WTC11 (cell line): Measurements from ENCODE around the gene SUPT4H1. TPM values are rescaled to one million over a fixed set of nuclear protein-coding genes. Genes with fewer than 3 reads are reported as not detected.

Experiments used
- ATAC-seq: fragments of 200-7000 bp; cut with Tn5 transposase; 2 replicates; pipeline ENCODE4 v1.10.0; 2021; ENCODE audit warnings: mild to moderate bottlenecking, moderate library complexity
- CTCF ChIA-PET: fragments of 300-600 bp; sonication (Branson Sonifier 250); formaldehyde crosslinking; loops from one replicate; lab custom pipeline; 2021; ENCODE audit warnings: antibody characterized with exemption; lab: Charles Lee
- POLR2A ChIA-PET: fragments of 350-600 bp; sonication (Branson Sonifier 250); formaldehyde crosslinking; loops from one replicate; lab custom pipeline; 2021; ENCODE audit warnings: antibody characterized with exemption; lab: Charles Lee
- DNase-seq: peaks from one replicate; pipeline ENCODE4 v3.0.0; 2021; ENCODE audit warnings: low spot score
- H3K27ac Mint-ChIP-seq: 2 replicates; pipeline ENCODE4 v1.8.0; 2021; ENCODE audit warnings: mixed read lengths
- H3K27me3 Mint-ChIP-seq: 2 replicates; pipeline ENCODE4 v1.8.0; 2021; ENCODE audit warnings: low read depth, mild to moderate bottlenecking, moderate library complexity, mixed read lengths
- H3K36me3 Mint-ChIP-seq: 2 replicates; pipeline ENCODE4 v1.8.0; 2021; ENCODE audit warnings: mixed read lengths
- H3K4me1 Mint-ChIP-seq: 2 replicates; pipeline ENCODE4 v1.8.0; 2022; ENCODE audit warnings: mixed read lengths
- H3K4me3 Mint-ChIP-seq: 2 replicates; pipeline ENCODE4 v1.8.0; 2021; ENCODE audit warnings: mild to moderate bottlenecking, moderate library complexity, mixed read lengths
- H3K9me3 Mint-ChIP-seq: 2 replicates; pipeline ENCODE4 v1.8.0; 2021; ENCODE audit warnings: mixed read lengths
- ATF1 ChIP-seq: sonication (generic); formaldehyde crosslinking; IDR thresholded peaks from 2 replicates; pipeline ENCODE4 v1.8.1; 2023; ENCODE audit warnings: mild to moderate bottlenecking, moderate library complexity, missing genetic modification reagents
- CBFB ChIP-seq: sonication (generic); formaldehyde crosslinking; IDR thresholded peaks from 2 replicates; pipeline ENCODE4 v1.8.1; 2022; ENCODE audit warnings: mild to moderate bottlenecking, low read depth, missing genetic modification reagents
- ELF4 ChIP-seq: sonication (generic); formaldehyde crosslinking; IDR thresholded peaks from 2 replicates; pipeline ENCODE4 v1.8.1; 2022; ENCODE audit warnings: low read depth, mild to moderate bottlenecking, moderate library complexity, missing genetic modification reagents
- ESRRA ChIP-seq: sonication (generic); formaldehyde crosslinking; IDR thresholded peaks from 2 replicates; pipeline ENCODE4 v1.8.1; 2022; ENCODE audit warnings: mild to moderate bottlenecking, missing genetic modification reagents, borderline replicate concordance
- FOXP1 ChIP-seq: sonication (generic); formaldehyde crosslinking; IDR thresholded peaks from 2 replicates; pipeline ENCODE4 v1.8.0; 2022; ENCODE audit warnings: missing genetic modification reagents, mild to moderate bottlenecking, moderate library complexity, borderline replicate concordance
- GRHL2 ChIP-seq: fragments of 250-450 bp; sonication (Bioruptor Pico); IDR thresholded peaks from 2 replicates; pipeline ENCODE4 v1.8.0; 2022; ENCODE audit warnings: mild to moderate bottlenecking, moderate library complexity; ENCODE audit not compliant: insufficient replicate concordance, severe bottlenecking
- GTF2I ChIP-seq: fragments of 250-450 bp; sonication (Bioruptor Pico); conservative IDR thresholded peaks from 2 replicates; pipeline ENCODE4 v1.4.0; 2021; ENCODE audit warnings: mild to moderate bottlenecking
- JAZF1 ChIP-seq: fragments of 250-450 bp; sonication (Bioruptor Pico); IDR thresholded peaks from 2 replicates; pipeline ENCODE4 v1.9.0; 2021; ENCODE audit warnings: moderate library complexity, mild to moderate bottlenecking, inconsistent platforms
- MXD4 ChIP-seq: fragments of 250-450 bp; sonication (Bioruptor Pico); IDR thresholded peaks from 2 replicates; pipeline ENCODE4 v1.8.0; 2021; ENCODE audit warnings: mild to moderate bottlenecking, moderate library complexity, borderline replicate concordance
- NR3C1 ChIP-seq: sonication (generic); formaldehyde crosslinking; conservative IDR thresholded peaks from 2 replicates; pipeline ENCODE4 v1.8.1; 2023; ENCODE audit warnings: low read depth, mild to moderate bottlenecking, missing genetic modification reagents
- OVOL2 ChIP-seq: fragments of 250-450 bp; sonication (Bioruptor Pico); IDR thresholded peaks from 2 replicates; pipeline ENCODE4 v1.9.0; 2021; ENCODE audit warnings: mild to moderate bottlenecking, borderline replicate concordance
- PRRX2 ChIP-seq: fragments of 250-450 bp; sonication (Bioruptor Pico); IDR thresholded peaks from 2 replicates; pipeline ENCODE4 v1.8.0; 2021; ENCODE audit warnings: mild to moderate bottlenecking
- SOX15 ChIP-seq: fragments of 250-450 bp; sonication (Bioruptor Pico); IDR thresholded peaks from 2 replicates; pipeline ENCODE4 v1.9.0; 2021; ENCODE audit warnings: mild to moderate bottlenecking
- ZBTB21 ChIP-seq: sonication (generic); formaldehyde crosslinking; IDR thresholded peaks from 2 replicates; pipeline ENCODE4 v1.8.1; 2023; ENCODE audit warnings: mild to moderate bottlenecking, missing genetic modification reagents, borderline replicate concordance
- ZNF121 ChIP-seq: sonication (generic); formaldehyde crosslinking; IDR thresholded peaks from 2 replicates; pipeline ENCODE4 v1.8.0; 2023; ENCODE audit warnings: missing genetic modification reagents
- ZNF219 ChIP-seq: sonication (generic); formaldehyde crosslinking; IDR thresholded peaks from 2 replicates; pipeline ENCODE4 v1.8.0; 2023; ENCODE audit warnings: missing genetic modification reagents, mild to moderate bottlenecking, borderline replicate concordance
- ZNF317 ChIP-seq: sonication (generic); formaldehyde crosslinking; IDR thresholded peaks from 2 replicates; pipeline ENCODE4 v1.8.1; 2023; ENCODE audit warnings: low read depth, mild to moderate bottlenecking, moderate library complexity, missing genetic modification reagents, borderline replicate concordance
- total RNA-seq: library from RNA; stranded (reverse); gene quantifications from 3 replicates; pipeline ENCODE4 v1.2.3, GENCODE V29; 2021
- TF ChIP-seq, protein P1 (sequence below): sonication (generic); formaldehyde crosslinking; IDR thresholded peaks from 2 replicates; pipeline ENCODE4 v1.8.0; 2022; ENCODE audit warnings: mild to moderate bottlenecking, missing genetic modification reagents
- TF ChIP-seq, protein P2 (sequence below): sonication (generic); formaldehyde crosslinking; IDR thresholded peaks from 2 replicates; pipeline ENCODE4 v1.8.1; 2023; ENCODE audit warnings: mild to moderate bottlenecking, missing genetic modification reagents, moderate library complexity
- TF ChIP-seq, protein P3 (sequence below): fragments of 250-450 bp; sonication (Bioruptor Pico); IDR thresholded peaks from 2 replicates; pipeline ENCODE4 v1.8.0; 2021; ENCODE audit warnings: mild to moderate bottlenecking

The SUPT4H1 gene
- total RNA-seq, 1 experiment from 2014 or later, result 85.5 TPM

DNA sequence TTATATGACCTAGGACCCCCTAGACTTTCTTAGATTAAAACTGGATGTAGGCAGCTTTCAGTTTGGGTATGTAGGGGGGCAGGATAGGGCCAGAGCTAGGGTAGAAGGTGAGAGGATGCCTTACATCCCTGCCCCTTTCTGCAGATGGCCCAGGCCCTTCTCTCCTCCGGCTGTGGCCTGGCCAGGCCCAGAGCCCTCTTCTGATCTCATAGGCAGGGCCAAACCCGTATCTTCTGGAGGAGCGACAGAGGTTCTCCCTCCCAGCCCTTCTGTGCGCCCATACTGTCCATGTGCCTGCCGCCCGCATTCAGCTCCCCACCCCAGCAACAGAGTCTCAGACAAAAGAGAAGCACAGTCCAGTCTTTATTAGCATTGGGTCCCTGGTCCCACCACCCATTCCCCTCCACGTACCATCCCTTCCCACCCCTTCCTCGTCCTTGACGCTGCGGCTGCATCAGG, 21.4 kb downstream of the SUPT4H1 start:
- no peak for TF ChIP-seq ZNF317 (CRISPR knock-in tag)
- no peak for TF ChIP-seq ZNF121 (CRISPR knock-in tag)
- TF ChIP-seq SOX15 (CRISPR knock-in tag), result no peak
- TF ChIP-seq ZNF219 (CRISPR knock-in tag), result no peak
- TF ChIP-seq ATF1 (CRISPR knock-in tag), result no peak
- no peak for TF ChIP-seq MXD4
- TF ChIP-seq, protein P1, sequence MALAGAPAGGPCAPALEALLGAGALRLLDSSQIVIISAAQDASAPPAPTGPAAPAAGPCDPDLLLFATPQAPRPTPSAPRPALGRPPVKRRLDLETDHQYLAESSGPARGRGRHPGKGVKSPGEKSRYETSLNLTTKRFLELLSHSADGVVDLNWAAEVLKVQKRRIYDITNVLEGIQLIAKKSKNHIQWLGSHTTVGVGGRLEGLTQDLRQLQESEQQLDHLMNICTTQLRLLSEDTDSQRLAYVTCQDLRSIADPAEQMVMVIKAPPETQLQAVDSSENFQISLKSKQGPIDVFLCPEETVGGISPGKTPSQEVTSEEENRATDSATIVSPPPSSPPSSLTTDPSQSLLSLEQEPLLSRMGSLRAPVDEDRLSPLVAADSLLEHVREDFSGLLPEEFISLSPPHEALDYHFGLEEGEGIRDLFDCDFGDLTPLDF, result no peak
- TF ChIP-seq ZBTB21, result no peak
- no peak for TF ChIP-seq GTF2I (CRISPR knock-in tag)
- TF ChIP-seq, all 79 proteins: peak for 0
- Mint-ChIP-seq H3K36me3 (no peaks in the 10 kb centered on the region), H3K4me3 (no peak overlapping the region), H3K27ac (no peak overlapping the region), H3K9me3 (no peaks in the 10 kb centered on the region), H3K27me3 (peaks cover 6% of the 10 kb centered on the region; the same call in 1 of the 2 replicates), H3K4me1 (peaks cover 52% of the 10 kb centered on the region)
- ATAC-seq, result no peak
- no peak for DNase-seq
- ChIA-PET CTCF (interaction anchor here (0.8 to 1.8 kb wide), 2 partner anchors 22 kb away, joined by 3 to 6 read pairs; partner anchors contain the start of gene SUPT4H1), POLR2A (interaction anchor here (2.4 kb wide), 1 partner anchor 21 kb away, joined by 9 read pairs; the partner anchor contains the start of gene SUPT4H1)

DNA sequence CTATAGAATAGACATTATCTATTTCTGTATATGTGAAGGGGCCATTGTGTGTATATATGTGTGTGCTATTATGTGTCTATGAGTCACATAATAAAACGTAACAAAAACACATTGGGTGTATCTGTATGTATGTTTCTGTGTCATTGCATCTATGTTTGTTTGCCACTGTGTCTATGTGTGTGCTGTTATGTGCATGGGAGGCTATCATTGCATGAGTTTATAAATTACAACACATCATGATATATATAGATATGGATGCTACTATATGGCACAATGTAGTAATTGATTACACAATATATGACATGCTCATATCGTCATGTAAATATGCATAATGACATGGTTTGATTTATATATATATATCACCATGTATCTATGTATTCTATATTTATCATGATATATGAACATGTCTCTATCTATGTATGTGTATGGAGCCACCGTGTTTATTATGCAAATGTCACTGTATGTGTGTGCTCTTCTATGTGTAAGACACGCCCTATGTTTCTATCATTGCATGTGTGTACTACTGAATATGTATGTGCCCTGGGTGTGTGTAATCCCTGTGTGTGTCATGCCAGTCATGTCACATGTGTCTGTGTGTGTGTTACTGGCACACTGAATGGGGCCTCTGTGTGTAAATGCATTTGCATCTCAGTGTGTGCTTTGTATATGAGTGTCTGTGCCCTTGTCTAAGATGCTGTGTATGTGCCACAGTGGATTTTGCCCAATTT, 22.0 kb downstream of the SUPT4H1 start:
- ATAC-seq (no peak), DNase-seq (no peak)
- Mint-ChIP-seq H3K27ac (no peak overlapping the region), H3K4me1 (peaks cover 56% of the 10 kb centered on the region), H3K9me3 (no peaks in the 10 kb centered on the region), H3K4me3 (no peak overlapping the region), H3K27me3 (peaks cover 8% of the 10 kb centered on the region), H3K36me3 (no peaks in the 10 kb centered on the region)
- TF ChIP-seq PRRX2 (no peak), GRHL2 (CRISPR knock-in tag) (no peak), FOXP1 (CRISPR knock-in tag) (no peak), JAZF1 (no peak), CBFB (CRISPR knock-in tag) (no peak), OVOL2 (no peak), ESRRA (no peak), ELF4 (CRISPR knock-in tag) (no peak), NR3C1 (CRISPR knock-in tag) (no peak)
- TF ChIP-seq, protein P2, sequence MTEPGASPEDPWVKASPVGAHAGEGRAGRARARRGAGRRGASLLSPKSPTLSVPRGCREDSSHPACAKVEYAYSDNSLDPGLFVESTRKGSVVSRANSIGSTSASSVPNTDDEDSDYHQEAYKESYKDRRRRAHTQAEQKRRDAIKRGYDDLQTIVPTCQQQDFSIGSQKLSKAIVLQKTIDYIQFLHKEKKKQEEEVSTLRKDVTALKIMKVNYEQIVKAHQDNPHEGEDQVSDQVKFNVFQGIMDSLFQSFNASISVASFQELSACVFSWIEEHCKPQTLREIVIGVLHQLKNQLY (CRISPR knock-in tag), result no peak
- TF ChIP-seq, protein P3, sequence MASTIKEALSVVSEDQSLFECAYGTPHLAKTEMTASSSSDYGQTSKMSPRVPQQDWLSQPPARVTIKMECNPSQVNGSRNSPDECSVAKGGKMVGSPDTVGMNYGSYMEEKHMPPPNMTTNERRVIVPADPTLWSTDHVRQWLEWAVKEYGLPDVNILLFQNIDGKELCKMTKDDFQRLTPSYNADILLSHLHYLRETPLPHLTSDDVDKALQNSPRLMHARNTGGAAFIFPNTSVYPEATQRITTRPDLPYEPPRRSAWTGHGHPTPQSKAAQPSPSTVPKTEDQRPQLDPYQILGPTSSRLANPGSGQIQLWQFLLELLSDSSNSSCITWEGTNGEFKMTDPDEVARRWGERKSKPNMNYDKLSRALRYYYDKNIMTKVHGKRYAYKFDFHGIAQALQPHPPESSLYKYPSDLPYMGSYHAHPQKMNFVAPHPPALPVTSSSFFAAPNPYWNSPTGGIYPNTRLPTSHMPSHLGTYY (CRISPR knock-in tag), result no peak
- ChIA-PET POLR2A (no interaction called here), CTCF (interaction anchor here (1.8 kb wide), 1 partner anchor 22 kb away, joined by 6 read pairs; the partner anchor contains the start of gene SUPT4H1)
